Diencephalon (tissue), 1 donor: ENCODE measurements around the gene MORC1. TPM values are rescaled to one million over a fixed set of nuclear protein-coding genes. Genes with fewer than 3 reads are reported as not detected.

Experiments used
- small RNA-seq: library from RNA; depleted of rRNA; stranded (forward); fragments of <200 nt; gene quantifications from one replicate; pipeline ENCODE3, GENCODE V24; 2014
- total RNA-seq: library from RNA; depleted of rRNA; stranded (reverse); fragments of >200 nt; gene quantifications from one replicate; pipeline ENCODE4 v1.2.3, GENCODE V29; 2014

Gene MORC1, protein sequence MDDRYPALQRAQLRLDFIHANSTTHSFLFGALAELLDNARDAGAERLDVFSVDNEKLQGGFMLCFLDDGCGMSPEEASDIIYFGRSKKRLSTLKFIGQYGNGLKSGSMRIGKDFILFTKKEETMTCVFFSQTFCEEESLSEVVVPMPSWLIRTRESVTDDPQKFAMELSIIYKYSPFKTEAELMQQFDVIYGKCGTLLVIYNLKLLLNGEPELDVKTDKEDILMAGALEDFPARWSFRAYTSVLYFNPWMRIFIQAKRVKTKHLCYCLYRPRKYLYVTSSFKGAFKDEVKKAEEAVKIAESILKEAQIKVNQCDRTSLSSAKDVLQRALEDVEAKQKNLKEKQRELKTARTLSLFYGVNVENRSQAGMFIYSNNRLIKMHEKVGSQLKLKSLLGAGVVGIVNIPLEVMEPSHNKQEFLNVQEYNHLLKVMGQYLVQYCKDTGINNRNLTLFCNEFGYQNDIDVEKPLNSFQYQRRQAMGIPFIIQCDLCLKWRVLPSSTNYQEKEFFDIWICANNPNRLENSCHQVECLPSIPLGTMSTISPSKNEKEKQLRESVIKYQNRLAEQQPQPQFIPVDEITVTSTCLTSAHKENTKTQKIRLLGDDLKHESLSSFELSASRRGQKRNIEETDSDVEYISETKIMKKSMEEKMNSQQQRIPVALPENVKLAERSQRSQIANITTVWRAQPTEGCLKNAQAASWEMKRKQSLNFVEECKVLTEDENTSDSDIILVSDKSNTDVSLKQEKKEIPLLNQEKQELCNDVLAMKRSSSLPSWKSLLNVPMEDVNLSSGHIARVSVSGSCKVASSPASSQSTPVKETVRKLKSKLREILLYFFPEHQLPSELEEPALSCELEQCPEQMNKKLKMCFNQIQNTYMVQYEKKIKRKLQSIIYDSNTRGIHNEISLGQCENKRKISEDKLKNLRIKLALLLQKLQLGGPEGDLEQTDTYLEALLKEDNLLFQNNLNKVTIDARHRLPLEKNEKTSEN
- 0.23 TPM for total RNA-seq

DNA sequence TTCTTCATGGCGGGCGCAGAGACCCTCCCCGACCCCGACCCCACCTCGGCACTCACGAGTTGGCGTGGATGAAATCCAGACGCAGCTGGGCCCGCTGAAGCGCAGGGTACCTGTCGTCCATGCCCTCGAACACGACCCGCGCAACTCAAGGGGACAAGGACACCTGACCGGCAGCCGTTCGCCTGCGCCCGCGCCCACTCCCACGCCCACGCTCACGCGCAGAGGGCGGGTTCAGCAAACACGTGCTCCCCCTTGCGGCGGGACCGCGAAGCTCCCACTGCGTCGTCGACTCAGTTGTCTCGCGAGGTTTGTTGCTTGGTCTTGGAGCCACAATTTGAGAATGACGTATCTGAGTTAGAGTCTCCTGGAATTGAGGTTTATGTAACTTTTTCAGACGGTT, at the start of gene MORC1:
Gene MORC1, minus strand, starts transcription at position 196 of the 400 bp plus-strand sequence. Its CDS starts 75 bp downstream, at position 121.

DNA sequence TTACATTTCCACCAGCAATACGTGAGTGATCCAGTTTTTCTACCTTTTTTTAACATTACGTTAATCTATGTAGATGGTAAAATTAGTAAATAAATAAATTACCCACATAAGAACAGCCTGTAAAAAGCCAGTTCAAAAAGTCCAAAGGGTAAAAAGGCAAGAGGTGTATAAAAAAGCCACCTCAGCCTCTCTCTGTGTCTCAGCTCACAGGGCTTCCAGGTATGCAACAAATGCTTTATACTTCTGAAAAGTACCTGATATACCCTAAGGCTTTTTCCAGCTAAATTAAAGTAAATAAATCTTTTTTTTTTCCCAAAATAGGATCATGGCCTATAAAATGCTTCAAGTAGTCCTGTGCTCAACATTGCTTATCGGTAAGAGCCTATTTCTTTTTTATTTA, 18.6 kb upstream of the MORC1 start, which contains the start of gene C3orf85:
Gene C3orf85, plus strand, starts transcription at position 197 of the 400 bp plus-strand sequence. Its CDS starts 129 bp downstream, at position 326.

DNA sequence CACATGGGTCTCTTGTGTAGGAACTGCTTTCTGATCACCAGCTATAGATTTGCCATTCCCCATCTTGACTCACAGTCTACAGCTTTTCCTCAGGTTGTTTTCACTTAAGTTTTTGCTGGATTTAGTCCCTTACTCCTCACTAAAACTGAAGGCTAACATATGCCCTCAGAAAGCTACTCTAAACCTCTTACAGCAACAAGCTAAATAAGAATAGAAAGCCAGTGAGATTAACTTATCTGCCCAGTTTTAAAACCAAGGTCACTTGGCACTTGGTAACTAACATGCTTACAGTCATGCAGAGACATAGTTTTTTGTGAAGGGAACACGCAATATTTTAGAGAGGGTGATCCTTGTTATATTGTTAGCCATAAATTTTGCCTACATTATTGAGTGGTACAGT, 164.2 kb downstream of the MORC1 start, which contains the start of gene GUCA1C:
Gene GUCA1C, minus strand, starts transcription at position 180 of the 400 bp plus-strand sequence. Its CDS starts 117 bp downstream, at position 63.

Small RNAs within 50 kb of the gene (small RNA-seq; reads per million reads assigned to genes)
- gene RF00012: not detected

Other genes starting within 250 kb of the MORC1 start
- gene GUCA1C, start 164.3 kb downstream of the MORC1 start, total RNA-seq: not detected
- not detected for gene C3orf85, start 18.6 kb upstream of the MORC1 start, total RNA-seq
- gene DPPA2, start 198.4 kb upstream of the MORC1 start, total RNA-seq: not detected
- gene DPPA4, start 219.4 kb upstream of the MORC1 start, total RNA-seq: 2.1 TPM